Activated B cell treated with CpG ODN at 0.5 μM for 24 hours (primary cell): ENCODE data around the gene NBEAL1. TPM values are rescaled to one million over a fixed set of nuclear protein-coding genes. Genes with fewer than 3 reads are reported as not detected.
"Not testable (repeated sequence)": the region's sequence is repeated elsewhere in the genome, so short reads cannot be mapped to it uniquely, and the experiment has no call there.

Source experiments
- ATAC-seq: fragments of 200-7000 bp; cut with Tn5 transposase; one replicate; pipeline ENCODE4 v1.10.0; 2021; ENCODE audit warnings: low read depth, mild to moderate bottlenecking, moderate library complexity
- CTCF ChIA-PET: fragments of 350-600 bp; sonication (Branson Sonifier 250); formaldehyde crosslinking; loops from one replicate; lab custom pipeline; 2021; ENCODE audit warnings: antibody characterized with exemption; lab: Charles Lee
- POLR2A ChIA-PET: fragments of 350-600 bp; sonication (Branson Sonifier 250); formaldehyde crosslinking; loops from one replicate; lab custom pipeline; 2021; ENCODE audit warnings: antibody characterized with exemption; lab: Charles Lee
- DNase-seq: peaks from one replicate; pipeline ENCODE4 v3.0.0; 2022
- H3K27ac Mint-ChIP-seq: one replicate; pipeline ENCODE4 v1.8.0; 2020; ENCODE audit warnings: mixed read lengths
- H3K27me3 Mint-ChIP-seq: one replicate; pipeline ENCODE4 v1.8.0; 2021; ENCODE audit warnings: mixed read lengths
- H3K36me3 Mint-ChIP-seq: one replicate; pipeline ENCODE4 v1.8.0; 2021; ENCODE audit warnings: low read depth, mixed read lengths
- H3K4me1 Mint-ChIP-seq: one replicate; pipeline ENCODE4 v1.8.0; 2021; ENCODE audit warnings: mixed read lengths
- H3K4me3 Mint-ChIP-seq: one replicate; pipeline ENCODE4 v1.8.0; 2020; ENCODE audit warnings: mild to moderate bottlenecking, mixed read lengths
- H3K9me3 Mint-ChIP-seq: one replicate; pipeline ENCODE4 v1.8.0; 2020; ENCODE audit warnings: mixed read lengths
- CTCF ChIP-seq: fragments of 200-600 bp; IDR thresholded peaks from one replicate; pipeline ENCODE4 v1.8.0; 2022; ENCODE audit warnings: antibody characterized with exemption, mild to moderate bottlenecking
- intact Hi-C: fragments of 100-400 bp; cut with micrococcal nuclease; formaldehyde crosslinking; loops from one replicate; pipeline ENCODE4 v1.15.1; 2024
- total RNA-seq: library from RNA; stranded (reverse); gene quantifications from 2 replicates; pipeline ENCODE4 v1.2.3, GENCODE V29; 2022

NBEAL1 gene
- total RNA-seq, 1 donor from 2014 or later, result 8.9 TPM

GRCh38 chr2:203143391-203143790 lies 128.7 kb downstream of the NBEAL1 start:
- ChIA-PET POLR2A (no interaction called here), CTCF (no interaction called here)
- no peak overlapping the region for H3K27ac Mint-ChIP-seq
- no peak for DNase-seq
- H3K4me1 Mint-ChIP-seq, result no peaks in the 10 kb centered on the region
- H3K4me3 Mint-ChIP-seq, result no peak overlapping the region
- intact Hi-C loops, result no loop called here
- no peak for ATAC-seq
- H3K27me3 Mint-ChIP-seq, result no peaks in the 10 kb centered on the region
- no peak for TF ChIP-seq CTCF
- H3K9me3 Mint-ChIP-seq, result no peaks in the 10 kb centered on the region
- peaks cover 2% of the 10 kb centered on the region for H3K36me3 Mint-ChIP-seq

- H3K36me3 Mint-ChIP-seq, result peaks cover 16% of the 10 kb centered on the region
- POLR2A ChIA-PET, result no interaction called here
- H3K4me1 Mint-ChIP-seq, result no peaks in the 10 kb centered on the region
- no peaks in the 10 kb centered on the region for H3K9me3 Mint-ChIP-seq
- no peak overlapping the region for H3K27ac Mint-ChIP-seq
- no peaks in the 10 kb centered on the region for H3K27me3 Mint-ChIP-seq
- TF ChIP-seq CTCF, result no peak
- CTCF ChIA-PET, result no interaction called here
- intact Hi-C loops, result no loop called here
- DNase-seq, result no peak
- no peak overlapping the region for H3K4me3 Mint-ChIP-seq
- ATAC-seq, result no peak
Measured at GRCh38 chr2:203149194-203149593, 134.5 kb downstream of the NBEAL1 start.

- DNase-seq, result no peak
- CTCF ChIA-PET, result no interaction called here
- H3K4me1 Mint-ChIP-seq, result peaks cover 3% of the 10 kb centered on the region
- H3K27ac Mint-ChIP-seq, result no peak overlapping the region
- POLR2A ChIA-PET, result no interaction called here
- no peak for TF ChIP-seq CTCF
- no peak overlapping the region for H3K4me3 Mint-ChIP-seq
- ATAC-seq, result no peak
- no peaks in the 10 kb centered on the region for H3K27me3 Mint-ChIP-seq
- H3K36me3 Mint-ChIP-seq, result peaks cover 5% of the 10 kb centered on the region
- intact Hi-C loops, result loop anchor here (1.0 kb wide), 1 partner anchor 581 kb away; no protein-coding TSS in a partner anchor
- no peaks in the 10 kb centered on the region for H3K9me3 Mint-ChIP-seq
Measured at GRCh38 chr2:203155406-203155805, 140.7 kb downstream of the NBEAL1 start.

- peaks cover 14% of the 10 kb centered on the region for H3K36me3 Mint-ChIP-seq
- intact Hi-C loops, H3K4me1 Mint-ChIP-seq, CTCF ChIA-PET, POLR2A ChIA-PET, ATAC-seq, H3K27ac Mint-ChIP-seq, H3K27me3 Mint-ChIP-seq, H3K9me3 Mint-ChIP-seq, DNase-seq, H3K4me3 Mint-ChIP-seq: not testable (repeated sequence)
Measured at GRCh38 chr2:203162722-203163121, 148.0 kb downstream of the NBEAL1 start.

- no peaks in the 10 kb centered on the region for H3K27me3 Mint-ChIP-seq
- ATAC-seq, result no peak
- POLR2A ChIA-PET, result no interaction called here
- peaks cover 5% of the 10 kb centered on the region for H3K9me3 Mint-ChIP-seq
- CTCF ChIA-PET, result no interaction called here
- intact Hi-C loops, result no loop called here
- no peak for DNase-seq
- H3K27ac Mint-ChIP-seq, result no peak overlapping the region
- no peaks in the 10 kb centered on the region for H3K4me1 Mint-ChIP-seq
- no peak overlapping the region for H3K4me3 Mint-ChIP-seq
- peaks cover 14% of the 10 kb centered on the region for H3K36me3 Mint-ChIP-seq
- no peak for TF ChIP-seq CTCF
Measured at GRCh38 chr2:203164311-203164935, 149.7 kb downstream of the NBEAL1 start.

- ChIA-PET POLR2A (interaction anchor here (0.5 kb wide), 2 partner anchors 516 to 783 kb away, joined by 3 to 7 read pairs; no protein-coding TSS in a partner anchor), CTCF (no interaction called here)
- intact Hi-C loops, result no loop called here
- Mint-ChIP-seq H3K27me3 (no peaks in the 10 kb centered on the region), H3K36me3 (peaks cover 19% of the 10 kb centered on the region), H3K4me3 (no peak overlapping the region), H3K27ac (no peak overlapping the region), H3K4me1 (no peaks in the 10 kb centered on the region), H3K9me3 (peaks cover 5% of the 10 kb centered on the region)
- no peak for TF ChIP-seq CTCF
- no peak for DNase-seq
- no peak for ATAC-seq
Measured at GRCh38 chr2:203167751-203168150, 153.1 kb downstream of the NBEAL1 start.
